Measurements from ENCODE around the gene SDK1.

Gene SDK1

GRCh38 chr7:4207011-4207410, 906.0 kb downstream of the SDK1 start:
- no peak for DNase-seq (ENCODE audit: extremely low read depth, low read depth)
- no peak overlapping the region for H3K4me3 ChIP-seq (replicated peaks; ENCODE audit: low read depth, low read length)
- TF ChIP-seq CTCF (IDR thresholded peaks at IDR 0.05; ENCODE audit: low read depth, low read length, missing control alignments) = no peak

GRCh38 chr7:4208086-4208485, 907.0 kb downstream of the SDK1 start:
- no peak for DNase-seq (ENCODE audit: extremely low read depth, low read depth)
- TF ChIP-seq CTCF (IDR thresholded peaks at IDR 0.05; ENCODE audit: low read depth, low read length, missing control alignments) = no peak
- H3K4me3 ChIP-seq (replicated peaks; ENCODE audit: low read depth, low read length) = no peak overlapping the region

GRCh38 chr7:4208586-4208985, 907.5 kb downstream of the SDK1 start:
- H3K4me3 ChIP-seq (replicated peaks; ENCODE audit: low read depth, low read length) = no peak overlapping the region
- DNase-seq (ENCODE audit: extremely low read depth, low read depth) = no peak
- no peak for TF ChIP-seq CTCF (IDR thresholded peaks at IDR 0.05; ENCODE audit: low read depth, low read length, missing control alignments)

- TF ChIP-seq CTCF (IDR thresholded peaks at IDR 0.05; ENCODE audit: low read depth, low read length, missing control alignments) = no peak
- no peak overlapping the region for H3K4me3 ChIP-seq (replicated peaks; ENCODE audit: low read depth, low read length)
- DNase-seq (ENCODE audit: extremely low read depth, low read depth) = no peak
Measured at GRCh38 chr7:4209126-4209525, 908.1 kb downstream of the SDK1 start.

GRCh38 chr7:4209966-4210365, 908.9 kb downstream of the SDK1 start:
- no peak for DNase-seq (ENCODE audit: extremely low read depth, low read depth)
- TF ChIP-seq CTCF (IDR thresholded peaks at IDR 0.05; ENCODE audit: low read depth, low read length, missing control alignments) = no peak
- H3K4me3 ChIP-seq (replicated peaks; ENCODE audit: low read depth, low read length) = no peak overlapping the region

- no peak for DNase-seq (ENCODE audit: extremely low read depth, low read depth)
- no peak overlapping the region for H3K4me3 ChIP-seq (replicated peaks; ENCODE audit: low read depth, low read length)
- no peak for TF ChIP-seq CTCF (IDR thresholded peaks at IDR 0.05; ENCODE audit: low read depth, low read length, missing control alignments)
Measured at GRCh38 chr7:4210821-4211220, 909.8 kb downstream of the SDK1 start.

- DNase-seq (ENCODE audit: extremely low read depth, low read depth) = no peak
- TF ChIP-seq CTCF (IDR thresholded peaks at IDR 0.05; ENCODE audit: low read depth, low read length, missing control alignments) = no peak
- no peak overlapping the region for H3K4me3 ChIP-seq (replicated peaks; ENCODE audit: low read depth, low read length)
Measured at GRCh38 chr7:4211261-4211660, 910.2 kb downstream of the SDK1 start.
